DND-41 (cell line): ENCODE results near the gene ATP4B.

ENCODE experiments used
- CTCF ChIP-seq: IDR thresholded peaks from 2 replicates; pipeline ENCODE4 v1.5.1; 2012; ENCODE audit warnings: borderline replicate concordance, low read length, moderate library complexity, mild to moderate bottlenecking; ENCODE audit not compliant: poor library complexity, severe bottlenecking; ENCODE audit errors: extremely low read depth
- EZH2 ChIP-seq: IDR thresholded peaks from 3 replicates; pipeline ENCODE4 v1.6.1; 2012; ENCODE audit warnings: borderline replicate concordance, low read depth, mild to moderate bottlenecking, moderate library complexity, low read length, inconsistent platforms; ENCODE audit not compliant: severe bottlenecking

- no peak for TF ChIP-seq CTCF
- no peak for TF ChIP-seq EZH2
Observed at GRCh38 chr13:113646921-113647340, 11.1 kb downstream of the ATP4B start.
